CD4-positive, alpha-beta T cell treated with Interleukin-17A for 1 hour (primary cell): Measurements from ENCODE around the gene BRINP3.
"Not testable (repeated sequence)": the region's sequence is repeated elsewhere in the genome, so short reads cannot be mapped to it uniquely, and the experiment has no call there.

Experiments
- DNase-seq: peaks from one replicate; pipeline ENCODE4 v3.0.0-alpha.2; 2020

The BRINP3 gene

GRCh38 chr1:190175320-190175719, 302.3 kb downstream of the BRINP3 start:
- DNase-seq, result no peak

- DNase-seq, result no peak
Measured at GRCh38 chr1:190172651-190173430, 304.8 kb downstream of the BRINP3 start.

DNA sequence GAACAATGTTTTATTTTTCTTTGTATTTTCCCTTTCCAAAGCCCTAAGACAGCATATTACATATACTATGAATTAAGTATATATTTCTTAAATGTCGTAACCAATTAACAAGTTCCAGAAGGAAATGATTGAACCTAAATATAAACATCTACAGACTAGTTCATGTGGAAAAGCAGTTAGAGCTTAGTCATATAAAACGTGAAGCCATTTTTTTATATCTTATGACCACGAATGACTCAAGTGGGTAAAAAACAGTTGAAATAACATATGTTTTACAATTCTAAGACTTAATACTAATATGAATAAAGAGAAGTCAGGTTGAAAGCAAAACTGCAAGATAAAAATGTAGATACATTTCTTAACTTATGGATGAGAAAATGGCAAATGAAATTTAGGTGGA, 307.3 kb downstream of the BRINP3 start:
- no peak for DNase-seq

GRCh38 chr1:190169311-190170067, 308.2 kb downstream of the BRINP3 start:
- no peak for DNase-seq

- DNase-seq, result no peak
Measured at GRCh38 chr1:190168893-190169280, 308.8 kb downstream of the BRINP3 start.

DNA sequence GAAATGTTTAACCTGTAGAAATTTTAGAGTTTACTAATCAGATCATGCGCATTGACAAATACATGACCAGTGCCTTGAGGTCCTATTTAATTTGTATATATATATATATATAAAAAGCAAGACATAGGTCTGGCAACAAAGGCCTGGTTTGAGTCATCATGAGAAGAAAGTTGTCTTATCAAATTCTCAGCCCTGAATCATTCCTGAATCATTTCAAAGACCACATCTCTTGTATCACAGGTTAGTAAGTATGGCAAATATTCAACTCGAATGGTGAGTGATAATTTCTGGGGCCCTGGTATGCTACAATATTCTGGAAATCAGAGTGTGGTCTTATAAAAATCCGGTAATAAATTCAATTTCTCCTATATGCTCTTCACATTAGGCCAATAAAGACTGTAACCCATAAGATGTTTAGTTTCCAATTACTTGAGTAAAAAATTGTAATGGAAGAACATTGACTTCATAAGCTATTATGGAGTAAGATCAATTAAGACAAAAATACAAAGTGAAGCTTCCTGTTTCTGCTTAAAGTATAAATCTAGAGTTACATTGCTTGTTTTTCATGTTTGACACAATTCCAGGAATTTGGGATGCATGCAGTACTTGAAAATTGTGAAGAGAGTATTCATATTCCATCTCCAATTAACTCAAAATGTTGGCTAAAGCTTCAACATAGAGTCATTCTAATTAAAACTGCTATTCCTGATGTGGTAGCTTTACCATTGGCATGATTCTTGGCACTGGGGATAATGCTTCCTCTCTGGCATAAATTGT, 309.4 kb downstream of the BRINP3 start:
- DNase-seq, result no peak

DNA sequence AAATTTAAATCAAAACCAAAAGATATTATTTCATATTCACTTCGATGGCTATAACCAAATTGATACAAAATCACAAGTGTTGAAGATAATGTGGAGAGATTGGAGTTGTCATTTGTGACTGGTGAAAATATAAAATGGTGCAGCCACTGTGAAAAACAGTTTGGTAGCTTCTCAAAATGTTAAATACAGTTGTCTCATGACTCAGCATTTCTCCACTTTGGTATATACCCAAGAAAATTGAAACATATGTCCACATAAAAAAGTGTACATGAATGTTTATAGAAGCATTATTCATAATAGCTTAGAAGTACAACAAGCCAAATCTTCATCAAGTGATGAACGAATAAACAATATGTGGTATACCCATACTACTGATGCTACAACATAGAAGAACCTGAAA, 318.5 kb downstream of the BRINP3 start:
- DNase-seq, result no peak

GRCh38 chr1:190154744-190155143, 322.9 kb downstream of the BRINP3 start:
- no peak for DNase-seq

DNA sequence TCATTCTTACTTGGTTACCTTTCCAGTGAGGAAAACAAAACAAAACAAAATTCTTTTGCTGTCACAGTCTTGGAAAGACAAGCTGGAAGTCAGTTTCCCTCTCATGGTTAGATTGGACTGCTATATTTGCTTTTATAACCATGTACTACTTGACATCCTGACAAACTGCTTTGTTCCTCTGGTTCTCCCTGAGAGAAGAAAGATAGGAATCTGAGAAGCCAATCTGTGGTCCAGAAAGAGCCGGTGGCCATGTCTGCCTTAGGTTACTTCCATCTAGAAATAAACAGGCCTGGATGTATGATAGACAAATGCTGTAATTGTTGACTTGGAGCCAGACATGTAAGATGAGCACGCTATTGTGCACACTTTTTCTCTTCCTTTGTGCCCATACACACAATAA, 330.0 kb downstream of the BRINP3 start:
- no peak for DNase-seq

DNA sequence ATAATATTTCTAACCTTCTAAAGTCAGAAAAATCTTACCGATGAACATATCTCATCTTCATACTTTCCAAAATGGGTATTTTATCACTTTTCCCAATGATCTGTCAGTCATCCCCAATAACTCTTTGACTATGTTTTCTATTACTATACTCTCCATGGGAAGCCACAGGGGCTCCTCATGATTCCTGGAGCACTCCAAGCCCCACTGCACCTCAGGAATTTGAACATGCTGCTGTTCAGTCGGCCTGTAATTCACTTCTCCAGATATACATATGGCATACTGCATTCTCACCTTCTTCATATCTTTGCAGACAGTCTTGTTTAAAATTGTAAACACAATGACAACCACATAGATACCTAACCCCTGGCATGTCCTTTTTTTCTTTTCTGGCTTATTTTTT, 333.0 kb downstream of the BRINP3 start:
- DNase-seq, result no peak

GRCh38 chr1:190140644-190141043, 337.0 kb downstream of the BRINP3 start:
- DNase-seq, result no peak

DNA sequence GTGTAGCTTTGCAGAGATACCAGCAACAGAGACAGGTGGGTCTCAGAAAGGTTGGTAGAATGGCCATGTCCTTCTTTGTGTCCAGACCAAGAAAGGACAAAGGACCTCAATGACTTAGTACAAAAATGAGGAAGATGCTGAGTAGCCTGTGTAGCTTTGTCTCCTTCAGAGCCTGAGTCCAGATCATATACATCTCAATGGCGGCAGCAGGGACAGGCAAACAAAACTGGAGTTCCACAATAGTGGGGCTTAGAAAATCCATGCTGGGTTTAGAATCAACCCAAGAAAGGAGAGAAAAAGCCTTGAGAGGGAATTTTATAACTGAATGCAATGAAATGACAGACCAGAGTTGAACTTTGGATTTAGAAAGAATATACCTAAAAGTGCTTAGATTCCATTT, 339.0 kb downstream of the BRINP3 start:
- DNase-seq, result no peak

GRCh38 chr1:190138266-190138665, 339.4 kb downstream of the BRINP3 start:
- no peak for DNase-seq

DNA sequence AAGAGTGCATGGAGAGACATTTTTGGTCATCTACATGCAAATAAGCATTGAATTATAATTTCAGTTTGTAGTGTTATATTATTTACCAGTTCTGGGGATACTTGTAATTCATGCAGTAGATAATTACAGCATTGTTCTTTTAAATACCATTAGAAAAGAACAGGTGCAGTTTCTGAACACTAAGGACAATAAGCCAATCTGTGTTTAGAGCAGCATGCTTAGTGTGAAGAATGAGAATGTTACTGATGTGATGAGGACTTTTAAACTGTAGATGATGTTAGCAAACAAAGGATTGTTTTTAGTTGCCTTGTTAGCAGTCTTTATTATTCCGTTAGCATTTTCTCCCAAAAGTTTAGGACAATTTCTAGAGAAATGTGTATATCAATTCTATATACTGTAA, 348.3 kb downstream of the BRINP3 start:
- no peak for DNase-seq

- no peak for DNase-seq
Measured at GRCh38 chr1:190126728-190127127, 350.9 kb downstream of the BRINP3 start.

DNA sequence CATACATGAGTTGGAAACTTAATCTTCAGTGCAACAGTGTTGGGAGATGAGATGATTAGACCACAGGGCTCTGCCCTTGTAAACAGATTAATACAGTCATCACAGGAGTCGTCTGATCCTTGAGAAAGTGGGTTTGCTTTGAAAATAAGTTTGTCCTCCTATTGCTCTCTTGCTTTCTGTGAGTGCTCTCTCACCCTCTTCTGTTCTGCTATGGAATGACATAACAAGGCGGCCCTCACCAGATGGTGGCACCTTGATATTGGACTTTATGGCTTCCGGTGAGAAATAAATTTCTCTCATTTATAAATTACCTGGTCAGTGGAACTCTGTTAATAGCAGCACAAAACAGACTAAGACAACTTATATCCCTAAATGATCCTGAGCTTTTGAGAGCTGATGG, 353.6 kb downstream of the BRINP3 start:
- DNase-seq, result no peak

DNA sequence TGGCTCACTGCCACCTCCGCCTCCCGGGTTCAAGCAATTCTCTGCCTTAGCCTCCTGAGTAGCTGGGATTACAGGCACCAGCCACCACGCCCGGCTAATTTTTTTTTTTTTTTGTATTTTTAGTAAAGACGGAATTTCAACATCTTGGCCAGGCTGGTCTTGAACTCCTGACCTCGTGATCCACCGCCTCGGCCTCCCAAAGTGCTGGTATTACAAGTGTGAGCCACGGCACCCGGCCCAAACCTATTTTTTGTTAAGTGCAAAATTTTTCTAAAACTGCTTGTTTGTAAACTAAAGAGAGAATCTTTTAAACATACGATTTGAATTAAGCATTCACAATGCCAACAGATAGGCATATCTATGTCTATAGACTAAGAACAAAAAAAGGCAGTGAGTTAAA, 357.1 kb downstream of the BRINP3 start:
- DNase-seq, result not testable (repeated sequence)

- DNase-seq, result no peak
Measured at GRCh38 chr1:190119683-190120082, 358.0 kb downstream of the BRINP3 start.

- no peak for DNase-seq
Measured at GRCh38 chr1:190116921-190117320, 360.7 kb downstream of the BRINP3 start.

DNA sequence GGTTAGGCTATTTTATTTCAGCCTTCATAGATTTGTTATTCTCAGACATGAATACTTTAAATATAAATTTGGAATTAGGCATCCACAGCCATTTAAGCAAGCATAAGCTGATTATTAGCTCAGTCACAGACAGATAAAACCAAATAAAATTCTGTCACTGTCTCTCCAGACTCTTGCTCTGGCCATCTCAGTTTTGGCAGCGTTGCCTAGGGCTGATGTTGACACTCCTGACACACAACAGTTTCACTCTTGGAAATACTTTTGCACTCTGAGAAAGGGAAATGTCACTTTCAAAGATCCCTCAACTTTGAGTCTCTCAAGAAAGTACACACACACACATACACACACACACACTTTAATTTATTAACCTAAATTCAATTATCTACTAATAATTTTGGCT, 372.7 kb downstream of the BRINP3 start:
- no peak for DNase-seq

GRCh38 chr1:190102757-190103326, 374.8 kb downstream of the BRINP3 start:
- no peak for DNase-seq

GRCh38 chr1:190101756-190102155, 375.9 kb downstream of the BRINP3 start:
- no peak for DNase-seq

GRCh38 chr1:190098756-190099155, 378.9 kb downstream of the BRINP3 start:
- no peak for DNase-seq
